Measurements from ENCODE around the gene SPP2.

The SPP2 gene

GRCh38 chr2:234092344-234092743 is 41.8 kb downstream of the SPP2 start:
- DNase-seq (ENCODE audit: low read depth in 2 of 2), result no peak

DNA sequence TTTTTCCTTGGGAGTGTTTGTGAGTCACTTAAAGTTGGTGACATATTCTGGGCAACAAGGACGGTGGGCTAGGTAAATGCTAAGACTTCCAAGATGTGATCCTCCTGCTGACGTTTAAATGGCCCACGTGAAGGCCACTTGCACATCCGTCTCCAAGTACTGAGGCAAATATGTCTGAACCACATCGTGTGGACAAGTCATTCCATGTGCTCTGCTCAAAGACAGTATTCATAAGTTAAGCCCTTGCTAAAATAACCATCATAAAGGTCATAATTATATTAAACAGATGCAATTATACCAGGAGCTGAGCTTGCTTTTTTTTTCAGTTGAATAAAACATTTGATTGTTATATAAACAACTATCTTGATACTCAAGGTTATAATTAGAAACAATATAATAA is 44.8 kb downstream of the SPP2 start:
- no peak for DNase-seq (ENCODE audit: low read depth in 2 of 2)

DNA sequence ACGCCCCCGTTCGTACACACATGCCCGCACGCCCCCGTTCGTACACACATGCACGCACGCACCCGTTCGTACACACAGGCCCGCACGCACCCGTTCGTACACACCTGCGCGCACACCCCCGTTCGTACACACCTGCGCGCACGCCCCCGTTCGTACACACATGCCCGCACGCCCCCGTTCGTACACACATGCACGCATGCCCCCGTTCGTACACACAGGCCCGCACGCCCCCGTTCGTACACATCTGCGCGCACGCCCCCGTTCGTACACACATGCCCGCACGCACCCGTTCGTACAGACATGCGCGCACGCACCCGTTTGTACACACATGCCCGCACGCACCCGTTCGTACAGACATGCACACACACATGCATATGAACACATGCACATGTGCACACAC is 45.7 kb downstream of the SPP2 start:
- no peak for DNase-seq (ENCODE audit: low read depth in 2 of 2)

GRCh38 chr2:234098681-234099080 is 48.2 kb downstream of the SPP2 start:
- DNase-seq (ENCODE audit: low read depth in 2 of 2), result no peak

GRCh38 chr2:234099266-234099665 is 48.8 kb downstream of the SPP2 start:
- no peak for DNase-seq (ENCODE audit: low read depth in 2 of 2)

DNA sequence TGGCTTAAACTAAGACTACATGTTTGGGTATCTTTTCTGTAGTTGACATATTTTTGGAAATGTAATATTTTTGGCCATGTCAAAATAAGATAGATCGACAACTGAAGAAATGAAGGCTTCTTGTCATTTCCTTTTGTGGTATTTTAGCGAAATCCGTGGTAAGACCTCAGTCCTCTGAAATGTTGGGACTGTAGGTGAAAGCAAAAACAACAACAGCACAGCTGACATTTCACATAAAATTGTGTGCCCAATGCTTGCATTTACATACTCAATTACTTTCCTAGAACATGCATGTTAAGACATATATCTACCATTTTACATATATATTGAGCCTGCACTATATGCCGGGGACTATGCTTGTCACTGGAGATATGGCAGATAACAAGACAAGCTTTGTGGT is 50.2 kb downstream of the SPP2 start:
- DNase-seq (ENCODE audit: low read depth in 2 of 2), result no peak

DNA sequence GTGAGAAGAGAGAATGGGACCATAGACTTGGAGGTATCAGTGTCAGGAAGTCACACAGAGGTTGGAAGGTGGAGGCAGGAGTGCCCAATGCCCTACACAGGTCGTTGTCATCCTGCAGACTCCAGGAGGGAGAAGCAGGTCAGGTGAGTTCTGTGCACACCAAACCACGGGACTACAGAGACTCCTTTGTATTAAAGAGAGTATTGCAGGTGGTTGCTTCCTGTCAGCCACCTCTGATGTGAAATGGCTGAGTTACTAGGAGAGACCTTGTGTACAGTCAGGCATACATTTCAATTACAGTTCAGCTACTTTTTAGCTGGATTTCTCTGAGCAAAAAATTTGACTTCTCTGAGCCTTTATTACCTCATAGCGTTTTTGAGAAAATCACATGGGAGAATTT is 51.6 kb downstream of the SPP2 start:
- no peak for DNase-seq (ENCODE audit: low read depth in 2 of 2)

GRCh38 chr2:234107861-234108260 is 57.4 kb downstream of the SPP2 start:
- DNase-seq (ENCODE audit: low read depth in 2 of 2), result no peak

- no peak for DNase-seq (ENCODE audit: low read depth in 2 of 2)
These were observed 58.8 kb downstream of the SPP2 start for GRCh38 chr2:234109321-234109720.

DNA sequence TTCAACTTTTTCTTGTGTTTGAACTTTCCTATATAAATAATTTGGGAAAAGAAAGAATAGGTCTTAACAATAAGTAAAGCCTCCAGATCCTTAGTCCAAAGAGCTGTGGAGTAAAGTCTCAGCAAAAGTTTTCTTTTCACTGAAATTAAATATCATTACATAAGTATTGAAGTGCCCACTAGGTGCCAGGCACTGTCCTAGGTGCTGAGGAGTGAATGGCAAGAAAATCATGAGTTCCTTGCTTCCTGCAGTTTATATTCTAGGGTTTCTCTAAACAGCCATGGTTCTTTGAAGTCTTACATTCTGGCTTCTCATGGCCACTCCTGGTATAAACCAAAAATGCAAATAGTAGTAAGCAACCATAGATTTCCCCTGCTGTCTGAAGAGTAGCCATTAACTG is 59.7 kb downstream of the SPP2 start:
- no peak for DNase-seq (ENCODE audit: low read depth in 2 of 2)

GRCh38 chr2:234111523-234111922 is 61.0 kb downstream of the SPP2 start:
- no peak for DNase-seq (ENCODE audit: low read depth in 2 of 2)

DNA sequence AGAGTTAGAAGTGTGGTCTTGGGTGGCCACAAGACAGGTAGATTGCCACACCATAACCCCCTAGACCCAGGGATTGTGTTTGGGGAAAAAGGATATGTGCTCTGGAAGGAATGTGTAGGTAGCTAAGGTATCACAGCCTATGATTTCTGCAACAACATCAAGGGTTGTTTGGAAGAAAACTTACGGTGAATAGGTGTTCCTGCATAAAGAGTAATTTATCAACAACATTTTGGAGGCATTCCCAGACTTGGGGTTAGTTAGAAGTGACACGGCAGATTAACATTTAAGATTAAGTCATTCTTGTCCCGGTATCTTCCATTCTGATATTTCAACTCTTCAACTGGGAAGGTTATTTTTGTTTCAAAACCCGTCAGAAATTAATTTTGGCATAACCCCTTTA is 65.5 kb downstream of the SPP2 start:
- DNase-seq (ENCODE audit: low read depth in 2 of 2), result no peak

DNA sequence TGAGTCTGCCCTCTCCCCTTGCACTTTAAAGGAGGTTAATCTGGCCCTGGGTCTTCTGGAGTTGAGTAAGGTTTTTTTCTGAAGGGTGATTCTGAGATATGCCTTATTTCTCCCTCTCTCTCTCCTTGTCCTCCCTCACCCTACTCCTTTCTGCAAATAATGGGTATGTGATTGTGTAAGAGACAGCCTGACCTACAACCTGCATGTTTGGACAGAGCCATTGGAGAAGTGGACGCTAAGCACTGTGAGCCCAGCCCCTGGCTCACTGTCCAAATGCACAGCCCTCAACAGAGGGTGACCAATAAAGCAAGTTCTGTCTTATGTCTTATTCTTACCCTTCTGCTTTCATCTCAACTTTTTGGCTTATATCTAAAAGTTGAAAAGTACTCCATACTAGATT is 71.5 kb downstream of the SPP2 start:
- DNase-seq (ENCODE audit: low read depth in 2 of 2), result no peak

DNA sequence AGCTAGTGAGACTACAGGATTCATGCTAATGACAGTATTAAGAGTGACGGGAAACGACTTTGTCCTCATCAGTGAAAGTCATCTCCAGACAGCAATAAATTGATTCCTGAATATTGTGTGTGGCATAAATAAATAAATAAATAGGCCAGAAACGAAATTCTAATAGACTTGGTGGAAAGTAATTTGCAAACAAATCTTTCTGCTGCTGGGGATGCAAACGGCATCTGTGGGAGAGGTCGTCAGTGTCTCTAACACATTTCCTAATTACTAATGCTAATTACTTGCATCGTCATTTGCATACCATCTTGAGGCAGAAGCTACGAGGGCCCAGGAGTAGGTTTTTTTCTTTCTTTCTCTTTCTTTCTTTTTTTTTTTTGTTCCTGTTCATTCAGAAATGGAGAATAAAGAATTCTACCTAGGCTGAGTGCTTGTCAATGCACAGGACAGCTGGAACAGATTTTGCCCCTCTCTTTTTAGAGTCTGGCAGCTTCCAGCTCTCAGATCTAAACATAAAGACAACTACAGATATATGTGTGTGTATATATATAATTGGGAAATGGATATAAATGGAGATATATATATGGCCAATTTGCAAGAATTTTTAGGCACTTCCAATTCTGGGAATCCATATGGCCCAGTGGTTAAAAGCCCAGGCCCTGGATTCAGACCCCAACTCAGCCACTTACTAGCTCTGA is 75.1 kb downstream of the SPP2 start:
- no peak for DNase-seq (ENCODE audit: low read depth in 2 of 2)

GRCh38 chr2:234126146-234126470 is 75.6 kb downstream of the SPP2 start:
- DNase-seq (ENCODE audit: low read depth in 2 of 2), result no peak
